Mesenchymal stem cell (in vitro differentiated cells and primary cell): ENCODE results near the gene PCDHGA1.

Source experiments
- DNase-seq: peaks from one replicate; pipeline ENCODE4 v3.0.0-alpha.2; 2013
- H2AFZ ChIP-seq: one replicate; pipeline ENCODE4 v1.6.1; 2013; ENCODE audit warnings: low read depth, mild to moderate bottlenecking, control low read depth, inconsistent platforms, low read length, moderate library complexity
- H2AK5ac ChIP-seq: 2 replicates; pipeline ENCODE4 v1.6.1; 2013; ENCODE audit warnings: low read length, moderate library complexity, mild to moderate bottlenecking, inconsistent platforms; ENCODE audit not compliant: severe bottlenecking
- H2BK120ac ChIP-seq: one replicate; pipeline ENCODE4 v1.6.1; 2013; ENCODE audit warnings: low read depth, mild to moderate bottlenecking, inconsistent platforms, low read length, moderate library complexity
- H2BK12ac ChIP-seq, 2 experiments: one replicate each; pipeline ENCODE4 v1.6.1; 2013; ENCODE audit warnings: inconsistent platforms in 2 of 2, low read length in 2 of 2, mild to moderate bottlenecking in 2 of 2, moderate library complexity in 2 of 2, control low read depth in 1 of 2
- H2BK15ac ChIP-seq: one replicate; pipeline ENCODE4 v1.6.1; 2013; ENCODE audit warnings: mild to moderate bottlenecking, low read depth, inconsistent platforms; ENCODE audit not compliant: poor library complexity, severe bottlenecking
- H2BK5ac ChIP-seq: 2 replicates; pipeline ENCODE4 v1.6.1; 2013; ENCODE audit warnings: low read depth, mild to moderate bottlenecking, low read length, control low read depth, inconsistent platforms; ENCODE audit not compliant: poor library complexity, severe bottlenecking
- H3K14ac ChIP-seq, 2 experiments: one replicate each; pipeline ENCODE4 v1.6.1; 2013; ENCODE audit warnings: inconsistent platforms in 2 of 2, low read length in 2 of 2, control low read depth in 1 of 2, mild to moderate bottlenecking in 1 of 2, moderate library complexity in 1 of 2
- H3K18ac ChIP-seq, 2 experiments: one replicate each; pipeline ENCODE4 v1.6.1; 2013; ENCODE audit warnings: inconsistent platforms in 2 of 2, low read length in 2 of 2, control low read depth in 1 of 2, low read depth in 1 of 2, mild to moderate bottlenecking in 1 of 2
- H3K23ac ChIP-seq, 2 experiments: one replicate each; pipeline ENCODE4 v1.6.1; 2013; ENCODE audit warnings: inconsistent platforms in 2 of 2, low read length in 2 of 2, mild to moderate bottlenecking in 2 of 2, moderate library complexity in 2 of 2, control low read depth in 1 of 2
- H3K27ac ChIP-seq: 2 replicates; pipeline ENCODE4 v1.5.1; 2013; ENCODE audit warnings: mild to moderate bottlenecking, moderate library complexity, low read length, control low read depth, inconsistent platforms; ENCODE audit not compliant: poor library complexity, severe bottlenecking
- H3K27me3 ChIP-seq, 2 experiments: 2 replicates each; pipeline versions ENCODE4 v1.6.1 to v1.7.0; 2013; ENCODE audit warnings: low read length in 2 of 2, mild to moderate bottlenecking in 2 of 2, moderate library complexity in 2 of 2, control low read depth in 1 of 2, inconsistent platforms in 1 of 2; ENCODE audit not compliant: control insufficient read depth in 1 of 2, insufficient read depth in 1 of 2
- H3K36me3 ChIP-seq, 2 experiments: 2 replicates each; pipeline versions ENCODE4 v1.6.1 to v1.7.0; 2013; ENCODE audit warnings: low read length in 2 of 2, control low read depth in 1 of 2, inconsistent platforms in 1 of 2, low read depth in 1 of 2, mild to moderate bottlenecking in 1 of 2; ENCODE audit not compliant: insufficient read depth in 2 of 2, control insufficient read depth in 1 of 2
- H3K4ac ChIP-seq, 2 experiments: one replicate each; pipeline ENCODE4 v1.6.1; 2013; ENCODE audit warnings: inconsistent platforms in 2 of 2, low read length in 2 of 2, mild to moderate bottlenecking in 2 of 2, moderate library complexity in 2 of 2, control low read depth in 1 of 2, low read depth in 1 of 2
- H3K4me1 ChIP-seq: 2 replicates; pipeline ENCODE4 v1.6.1; 2013; ENCODE audit warnings: low read depth, low read length, control low read depth; ENCODE audit not compliant: control insufficient read depth, insufficient read depth
- H3K4me2 ChIP-seq: 2 replicates; pipeline ENCODE4 v1.6.1; 2013; ENCODE audit warnings: low read length, mild to moderate bottlenecking, inconsistent platforms; ENCODE audit not compliant: poor library complexity, severe bottlenecking
- H3K4me3 ChIP-seq, 2 experiments: 2 replicates each; pipeline versions ENCODE4 v1.5.1 to v1.7.0; 2013; ENCODE audit warnings: low read length in 2 of 2, mild to moderate bottlenecking in 2 of 2, control low read depth in 1 of 2, low read depth in 1 of 2; ENCODE audit not compliant: insufficient read depth in 1 of 2
- H3K79me1 ChIP-seq: replicated peaks from 2 replicates; pipeline ENCODE4 v1.6.1; 2013; ENCODE audit warnings: mild to moderate bottlenecking, control low read depth, low read length, inconsistent platforms; ENCODE audit not compliant: poor library complexity, severe bottlenecking
- H3K9ac ChIP-seq: 2 replicates; pipeline ENCODE4 v1.7.0; 2013; ENCODE audit warnings: mild to moderate bottlenecking, low read length, moderate library complexity
- H3K9me3 ChIP-seq: 2 replicates; pipeline ENCODE4 v1.7.0; 2013; ENCODE audit warnings: mild to moderate bottlenecking, low read length; ENCODE audit not compliant: control insufficient read depth
- H4K8ac ChIP-seq: one replicate; pipeline ENCODE4 v1.6.1; 2013; ENCODE audit warnings: inconsistent platforms, mild to moderate bottlenecking, low read length, moderate library complexity
- H4K91ac ChIP-seq: one replicate; pipeline ENCODE4 v1.6.1; 2013; ENCODE audit warnings: mild to moderate bottlenecking, low read length, inconsistent platforms
- WGBS: methylation state at CpG from one replicate; pipeline ENCODE4 v1.1.7; 2013; ENCODE audit warnings: mixed read lengths; 5-methylcytosine and 5-hydroxymethylcytosine counted together

Gene PCDHGA1

GRCh38 chr5:141511771-141512325 lies 181.5 kb downstream of the PCDHGA1 start:
- Histone ChIP-seq H3K79me1 (peaks cover 8% of the 10 kb centered on the region), H2BK12ac (peak overlapping the region; percentile 87 to 91), H3K4me3 (peak overlapping the region in 1 of 2 experiments; percentile 61), H4K91ac (peak overlapping the region; percentile 95), H3K9ac (peak overlapping the region; percentile 90), H3K4ac (peak overlapping the region; percentile 80 to 86), H3K4me1 (peaks cover 65% of the 10 kb centered on the region), H2BK15ac (peak overlapping the region; percentile 88), H3K27ac (peak overlapping the region; percentile 98), H3K14ac (peak overlapping the region in 1 of 2 experiments; percentile 48), H3K36me3 (peaks cover 35 to 47% of the 10 kb centered on the region in 2 experiments), H3K27me3 (no peaks in the 10 kb centered on the region), H3K18ac (peak overlapping the region; percentile 55 to 97), H2AFZ (no peak overlapping the region), H3K23ac (no peak overlapping the region), H2BK120ac (peak overlapping the region; percentile 75), H2BK5ac (no peak overlapping the region), H4K8ac (peak overlapping the region; percentile 91), H2AK5ac (peak overlapping the region; percentile 96), H3K4me2 (no peak overlapping the region), H3K9me3 (no peaks in the 10 kb centered on the region)
- DNase-seq, result no peak
- WGBS, result 89% methylated on average over 2 of the region's 4 CpGs

- Histone ChIP-seq H2BK12ac (peak overlapping the region; percentile 87 to 91), H3K18ac (peak overlapping the region; percentile 55 to 97), H2AFZ (no peak overlapping the region), H2BK5ac (peak overlapping the region; percentile 57), H3K23ac (peak overlapping the region in 1 of 2 experiments; percentile 74), H4K8ac (peak overlapping the region; percentile 91), H3K4me2 (peak overlapping the region; percentile 79), H3K4ac (peak overlapping the region; percentile 80 to 86), H3K27ac (peak overlapping the region; percentile 98), H2AK5ac (peak overlapping the region; percentile 96), H3K9ac (peak overlapping the region; percentile 90), H3K79me1 (peaks cover 10% of the 10 kb centered on the region), H3K4me1 (peaks cover 61% of the 10 kb centered on the region), H3K4me3 (peak overlapping the region in 1 of 2 experiments; percentile 61), H2BK15ac (peak overlapping the region; percentile 96), H3K9me3 (no peaks in the 10 kb centered on the region), H2BK120ac (peak overlapping the region; percentile 75), H3K27me3 (no peaks in the 10 kb centered on the region), H3K14ac (peak overlapping the region in 1 of 2 experiments; percentile 88), H3K36me3 (peaks cover 35 to 49% of the 10 kb centered on the region in 2 experiments), H4K91ac (peak overlapping the region; percentile 95)
- peak; percentile 65 for DNase-seq
- WGBS, result 21% methylated on average over 24 of the region's 28 CpGs
These were observed 182.1 kb downstream of the PCDHGA1 start for GRCh38 chr5:141512390-141512910.

GRCh38 chr5:141512911-141513626 lies 182.8 kb downstream of the PCDHGA1 start:
- peak overlapping the region; percentile 81 to 96 for H3K4ac ChIP-seq
- H2AK5ac ChIP-seq, result peak overlapping the region; percentile 45
- peak overlapping the region; percentile 87 for H4K91ac ChIP-seq
- H3K27me3 ChIP-seq, result no peaks in the 10 kb centered on the region
- peak overlapping the region; percentile 90 for H3K9ac ChIP-seq
- 2% methylated on average over 34 of the region's 43 CpGs for WGBS
- peaks cover 35 to 53% of the 10 kb centered on the region in 2 experiments for H3K36me3 ChIP-seq
- H3K4me1 ChIP-seq, result peaks cover 55% of the 10 kb centered on the region
- no peak overlapping the region for H2AFZ ChIP-seq
- no peaks in the 10 kb centered on the region for H3K9me3 ChIP-seq
- H3K4me2 ChIP-seq, result peak overlapping the region; percentile 79
- peak overlapping the region; percentile 93 for H2BK5ac ChIP-seq
- H3K27ac ChIP-seq, result peak overlapping the region; percentile 98
- peak overlapping the region; percentile 96 for H2BK120ac ChIP-seq
- H2BK12ac ChIP-seq, result peak overlapping the region; percentile 12 to 73
- peaks cover 15% of the 10 kb centered on the region for H3K79me1 ChIP-seq
- peak overlapping the region in 1 of 2 experiments; percentile 10 for H3K23ac ChIP-seq
- peak overlapping the region in 1 of 2 experiments; percentile 90 for H3K14ac ChIP-seq
- H4K8ac ChIP-seq, result peak overlapping the region; percentile 98
- H3K4me3 ChIP-seq, result peak overlapping the region; percentile 41 to 61
- peak overlapping the region; percentile 95 to 97 for H3K18ac ChIP-seq
- H2BK15ac ChIP-seq, result peak overlapping the region; percentile 15
- DNase-seq, result peak; percentile 89
